Stimulated activated naive B cell treated with anti-CD40 and anti-IgM and Interleukin-4, amounts not matched to agents 10 μg/mL and 1 μg/mL and 100 μg/mL, for 72 hours (primary cell): ENCODE results near the gene DCUN1D2.
"Not testable (repeated sequence)": the region's sequence is repeated elsewhere in the genome, so short reads cannot be mapped to it uniquely, and the experiment has no call there.

Experiments used
- ATAC-seq, 2 donors: fragments of 150-1000 bp; cut with Tn5 transposase; replicated peaks; 2 replicates each; pipeline ENCODE4 v1.10.0; 2021; ENCODE audit warnings: moderate library complexity in 1 of 2
- DNase-seq: peaks from one replicate; pipeline ENCODE4 v3.0.0; 2021
- H3K27ac Mint-ChIP-seq: one replicate; pipeline ENCODE4 v1.8.0; 2022; ENCODE audit warnings: mild to moderate bottlenecking, mixed read lengths
- H3K27me3 Mint-ChIP-seq, 2 donors: one replicate each; pipeline ENCODE4 v1.8.0; 2022; ENCODE audit warnings: mixed read lengths in 2 of 2
- H3K36me3 Mint-ChIP-seq, 2 donors: one replicate each; pipeline ENCODE4 v1.8.0; 2022; ENCODE audit warnings: mixed read lengths in 2 of 2, mild to moderate bottlenecking in 1 of 2
- H3K4me1 Mint-ChIP-seq, 2 donors: one replicate each; pipeline ENCODE4 v1.8.0; 2022; ENCODE audit warnings: mixed read lengths in 2 of 2, mild to moderate bottlenecking in 1 of 2
- H3K4me3 Mint-ChIP-seq, 2 donors: one replicate each; pipeline ENCODE4 v1.8.0; 2022; ENCODE audit warnings: mild to moderate bottlenecking in 2 of 2, mixed read lengths in 2 of 2, moderate library complexity in 1 of 2
- H3K9me3 Mint-ChIP-seq, 2 donors: one replicate each; pipeline ENCODE4 v1.8.0; 2022; ENCODE audit warnings: mixed read lengths in 2 of 2, mild to moderate bottlenecking in 1 of 2

The DCUN1D2 gene

DNA sequence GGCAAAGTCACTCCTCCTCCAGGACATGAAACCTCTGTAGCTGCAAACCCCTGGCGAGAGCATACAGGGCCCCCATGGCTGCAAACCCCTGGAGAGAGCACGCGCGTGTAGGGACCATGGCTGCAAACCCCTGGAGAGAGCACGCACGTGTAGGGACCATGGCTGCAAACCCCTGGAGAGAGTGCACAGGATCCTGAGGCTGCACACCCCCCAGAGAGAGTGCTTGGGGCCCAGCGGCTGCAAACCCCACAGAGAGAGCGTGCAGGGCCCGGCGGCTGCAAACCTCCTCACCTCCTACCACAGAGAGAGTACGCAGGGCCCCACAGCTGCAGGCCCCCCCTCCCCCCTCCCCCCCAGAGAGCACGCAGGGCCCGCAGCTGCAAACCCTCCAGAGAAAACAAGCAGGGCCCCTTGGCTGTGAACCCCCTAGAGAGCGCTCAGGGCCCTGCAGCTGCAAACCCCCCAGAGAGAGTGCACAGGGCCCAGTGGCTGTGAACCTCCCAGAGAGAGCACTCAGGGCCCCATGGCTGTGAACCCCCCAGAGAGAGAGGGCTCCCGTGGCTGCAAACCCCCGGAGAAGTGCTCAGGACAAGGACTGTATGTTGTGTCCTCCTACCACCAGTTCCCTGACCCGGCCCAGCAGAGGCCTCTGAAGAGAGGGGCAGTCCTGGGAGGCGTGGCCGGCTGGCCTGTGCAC, 44.6 kb downstream of the DCUN1D2 start:
- Mint-ChIP-seq H3K27ac (no peak overlapping the region), H3K36me3 (peaks cover 17 to 23% of the 10 kb centered on the region in 2 donors), H3K4me1 (peaks cover 7 to 13% of the 10 kb centered on the region in 2 donors), H3K4me3 (no peak overlapping the region), H3K27me3 (no peaks in the 10 kb centered on the region), H3K9me3 (peaks cover 0 to 6% of the 10 kb centered on the region in 2 donors)
- ATAC-seq (peak; percentile 75 to 89), DNase-seq (peak; percentile 23)

DNA sequence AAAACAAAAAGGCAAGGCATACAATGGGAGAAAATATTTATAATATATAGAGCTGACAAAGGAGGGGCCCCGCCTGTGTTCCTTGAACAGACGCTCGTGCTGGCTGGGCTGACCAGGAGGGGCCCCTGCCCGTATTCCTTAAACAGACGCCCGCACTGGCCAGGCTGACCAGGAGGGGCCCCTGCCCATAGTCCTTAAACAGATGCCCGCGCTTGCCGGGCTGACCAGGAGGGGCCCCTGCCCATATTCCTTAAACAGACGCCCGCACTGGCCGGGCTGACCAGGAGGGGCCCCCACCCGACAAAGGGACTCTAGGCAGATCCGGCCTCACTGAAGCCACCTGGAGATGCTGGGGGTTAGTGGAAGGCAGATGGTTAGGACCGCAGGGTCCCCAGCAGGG, 46.5 kb downstream of the DCUN1D2 start:
- Mint-ChIP-seq H3K27ac (no peak overlapping the region), H3K27me3 (no peaks in the 10 kb centered on the region), H3K36me3 (peaks cover 14 to 16% of the 10 kb centered on the region in 2 donors), H3K9me3 (peaks cover 0 to 6% of the 10 kb centered on the region in 2 donors), H3K4me3 (no peak overlapping the region), H3K4me1 (peaks cover 7 to 13% of the 10 kb centered on the region in 2 donors)
- DNase-seq: no peak
- no peak for ATAC-seq

DNA sequence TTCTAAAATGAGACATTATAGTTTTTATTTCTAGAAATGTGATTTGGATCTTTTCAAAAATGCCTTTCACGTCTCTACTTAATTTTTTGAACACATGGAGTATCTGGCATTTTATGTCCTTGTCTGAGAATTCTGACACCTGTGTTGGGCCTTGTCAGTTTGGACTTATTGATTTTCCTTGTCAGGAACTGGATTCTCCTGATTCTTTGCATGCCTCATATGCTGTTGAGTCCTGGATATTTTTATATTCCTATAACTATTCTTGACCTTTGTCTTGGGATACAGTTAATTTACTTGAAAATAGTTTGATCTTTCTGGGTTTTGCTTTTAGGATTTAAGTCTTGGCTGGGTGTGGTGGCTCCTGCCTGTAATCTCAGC, 47.5 kb downstream of the DCUN1D2 start:
- Mint-ChIP-seq H3K4me1 (peaks cover 7 to 13% of the 10 kb centered on the region in 2 donors), H3K4me3 (no peak overlapping the region), H3K27me3 (no peaks in the 10 kb centered on the region), H3K36me3 (peaks cover 14 to 16% of the 10 kb centered on the region in 2 donors), H3K27ac (no peak overlapping the region), H3K9me3 (peaks cover 0 to 6% of the 10 kb centered on the region in 2 donors)
- ATAC-seq (no peak), DNase-seq (no peak)

DNA sequence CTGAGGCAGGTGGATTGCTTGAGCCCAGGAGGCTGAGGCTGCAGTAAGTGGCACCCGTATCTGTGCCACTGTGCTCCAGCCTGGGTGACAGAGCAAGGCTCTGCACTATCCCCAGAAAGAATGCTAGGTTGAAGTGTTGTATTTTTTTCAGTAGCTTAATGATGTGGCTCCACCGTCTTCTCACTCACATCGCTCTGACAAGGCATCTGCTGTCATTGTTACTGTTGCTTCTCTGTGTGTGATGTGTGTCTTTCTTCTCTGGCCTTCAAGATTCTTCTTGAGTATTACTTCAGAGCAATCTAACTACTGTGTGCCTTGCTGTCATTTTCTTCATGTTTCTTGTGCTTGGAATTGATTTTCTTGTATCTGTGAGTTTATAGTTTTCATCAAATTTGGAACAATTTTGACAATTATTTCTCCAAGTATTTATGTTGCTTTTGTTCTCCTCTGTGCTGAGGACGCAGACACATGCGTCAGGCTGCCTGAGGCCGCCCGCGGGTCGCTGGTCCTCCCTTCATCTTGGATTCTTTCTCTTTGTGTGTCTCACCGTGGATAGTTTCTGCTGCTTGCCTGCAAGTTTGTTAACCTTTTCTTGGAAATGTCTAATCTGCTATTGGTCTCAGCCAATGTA, 48.0 kb downstream of the DCUN1D2 start:
- H3K36me3 Mint-ChIP-seq: peaks cover 14 to 16% of the 10 kb centered on the region in 2 donors
- DNase-seq (no peak), ATAC-seq (no peak)
- no peak overlapping the region for H3K4me3 Mint-ChIP-seq
- no peak overlapping the region for H3K27ac Mint-ChIP-seq
- peaks cover 0 to 6% of the 10 kb centered on the region in 2 donors for H3K9me3 Mint-ChIP-seq
- peaks cover 7 to 13% of the 10 kb centered on the region in 2 donors for H3K4me1 Mint-ChIP-seq
- H3K27me3 Mint-ChIP-seq: no peaks in the 10 kb centered on the region

DNA sequence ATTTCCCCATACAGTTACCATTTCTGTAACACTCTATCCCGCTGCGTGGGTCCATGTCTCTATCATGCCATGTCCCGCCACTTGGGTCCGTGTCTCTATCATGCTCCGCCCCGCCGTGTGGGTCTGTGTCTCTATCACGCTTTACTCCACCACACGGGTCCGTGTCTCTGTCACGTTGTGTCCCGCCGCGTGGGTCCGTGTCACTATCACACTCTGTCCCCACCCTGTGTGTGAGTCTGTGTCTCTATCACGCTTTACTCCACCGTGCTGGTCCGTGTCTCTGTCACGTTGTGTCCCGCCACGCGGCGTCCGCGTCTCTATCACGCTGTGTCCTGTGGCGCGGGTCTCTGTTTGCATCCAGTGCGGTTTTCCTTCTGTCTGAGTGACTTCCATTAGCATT, 48.9 kb downstream of the DCUN1D2 start:
- peaks cover 15 to 16% of the 10 kb centered on the region in 2 donors for H3K36me3 Mint-ChIP-seq
- H3K27ac Mint-ChIP-seq: no peak overlapping the region
- H3K4me3 Mint-ChIP-seq: no peak overlapping the region
- H3K9me3 Mint-ChIP-seq: peaks cover 0 to 6% of the 10 kb centered on the region in 2 donors
- ATAC-seq (no peak), DNase-seq (no peak)
- no peaks in the 10 kb centered on the region for H3K27me3 Mint-ChIP-seq
- H3K4me1 Mint-ChIP-seq: peaks cover 7 to 13% of the 10 kb centered on the region in 2 donors

DNA sequence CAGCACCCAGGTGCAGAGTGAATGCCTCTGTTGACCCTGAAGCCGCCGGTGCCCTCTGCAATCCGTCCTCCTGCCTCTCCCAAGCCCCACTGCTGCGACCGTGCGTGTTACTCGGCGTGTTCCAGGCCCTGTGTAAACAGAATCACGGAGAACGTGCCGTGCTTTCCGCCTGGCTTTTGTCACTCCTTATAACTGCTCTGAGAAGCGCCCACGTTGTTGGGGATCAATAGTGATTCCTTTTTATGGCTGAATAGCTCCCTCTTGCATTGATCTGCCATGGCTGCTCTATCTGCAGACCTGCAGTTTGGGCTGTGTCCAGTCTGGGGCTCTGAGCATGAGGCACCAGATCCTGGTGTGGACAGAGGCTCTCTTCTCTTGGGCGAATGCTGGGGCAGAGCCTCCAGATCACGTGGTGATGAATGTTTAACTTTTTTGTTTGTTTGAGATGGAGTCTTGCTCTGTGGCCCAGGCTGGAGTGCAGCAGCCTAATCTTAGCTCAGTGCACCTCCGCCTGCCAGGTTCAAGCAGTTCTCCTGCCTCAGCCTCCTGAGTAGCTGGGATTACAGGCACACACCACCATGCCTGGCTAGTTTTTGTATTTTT, 53.0 kb downstream of the DCUN1D2 start:
- no peak for DNase-seq
- H3K27ac Mint-ChIP-seq: no peak overlapping the region
- peaks cover 6 to 8% of the 10 kb centered on the region in 2 donors for H3K36me3 Mint-ChIP-seq
- ATAC-seq: no peak
- H3K4me1 Mint-ChIP-seq: no peaks in the 10 kb centered on the region
- no peaks in the 10 kb centered on the region for H3K27me3 Mint-ChIP-seq
- no peak overlapping the region for H3K4me3 Mint-ChIP-seq
- H3K9me3 Mint-ChIP-seq: peaks cover 0 to 3% of the 10 kb centered on the region in 2 donors

DNA sequence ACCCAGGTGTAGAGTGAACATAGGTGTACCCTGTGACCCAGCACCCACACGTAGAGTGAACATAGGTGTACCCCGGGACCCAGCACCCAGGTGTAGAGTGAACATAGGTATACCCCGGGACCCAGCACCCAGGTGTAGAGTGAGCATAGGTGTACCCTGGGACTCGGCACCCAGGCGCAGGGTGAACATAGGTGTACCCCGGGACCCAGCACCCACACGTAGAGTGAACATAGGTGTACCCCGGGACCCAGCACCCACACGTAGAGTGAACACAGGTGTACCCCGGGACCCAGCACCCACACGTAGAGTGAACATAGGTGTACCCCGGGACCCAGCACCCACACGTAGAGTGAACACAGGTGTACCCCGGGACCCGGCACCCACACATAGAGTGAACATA, 53.6 kb downstream of the DCUN1D2 start:
- not testable (repeated sequence) for H3K4me3 Mint-ChIP-seq, H3K36me3 Mint-ChIP-seq, H3K27ac Mint-ChIP-seq, H3K4me1 Mint-ChIP-seq, H3K9me3 Mint-ChIP-seq, H3K27me3 Mint-ChIP-seq, DNase-seq, ATAC-seq

DNA sequence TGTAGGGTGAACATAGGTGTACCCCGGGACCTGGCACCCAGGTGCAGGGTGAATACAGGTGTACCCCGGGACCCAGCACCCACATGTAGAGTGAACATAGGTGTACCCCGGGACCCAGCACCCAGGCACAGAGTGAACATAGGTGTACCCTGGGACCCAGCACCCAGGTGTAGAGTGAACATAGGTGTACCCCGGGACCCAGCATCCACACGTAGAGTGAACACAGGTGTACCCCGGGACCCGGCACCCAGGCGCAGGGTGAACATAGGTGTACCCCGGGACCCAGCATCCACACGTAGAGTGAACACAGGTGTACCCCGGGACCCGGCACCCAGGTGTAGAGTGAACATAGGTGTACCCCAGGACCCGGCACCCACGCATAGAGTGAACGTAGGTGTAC, 54.6 kb downstream of the DCUN1D2 start:
- H3K36me3 Mint-ChIP-seq, H3K4me3 Mint-ChIP-seq, H3K9me3 Mint-ChIP-seq, DNase-seq, H3K27me3 Mint-ChIP-seq, H3K4me1 Mint-ChIP-seq, ATAC-seq, H3K27ac Mint-ChIP-seq: not testable (repeated sequence)

DNA sequence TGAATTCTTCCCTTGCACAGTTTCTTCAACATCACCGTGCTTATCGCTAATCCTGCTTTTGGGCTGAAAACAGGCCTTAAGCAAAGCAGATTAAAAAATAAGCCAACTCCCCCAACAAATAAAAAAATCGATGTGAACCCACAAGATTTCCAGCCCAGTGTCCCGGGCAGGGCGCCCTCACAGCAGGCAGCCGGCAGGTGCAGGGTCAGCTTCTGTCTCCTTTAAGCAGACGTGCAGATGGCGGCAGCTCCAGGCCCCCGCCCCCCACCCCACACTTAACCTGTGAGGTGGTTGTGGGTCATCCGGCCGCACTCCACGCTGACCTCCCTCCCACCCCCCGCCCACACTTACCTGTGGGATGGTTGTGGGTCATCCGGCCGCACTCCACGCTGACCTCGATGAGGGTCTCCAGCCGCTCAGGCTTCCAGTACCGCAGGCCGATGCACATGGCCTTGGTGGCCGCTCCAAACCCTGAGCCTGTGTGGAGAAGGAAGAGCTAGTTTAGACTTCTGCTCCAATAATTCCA, 57.1 kb downstream of the DCUN1D2 start:
- Mint-ChIP-seq H3K27me3 (no peaks in the 10 kb centered on the region), H3K4me1 (no peaks in the 10 kb centered on the region), H3K4me3 (no peak overlapping the region), H3K9me3 (no peaks in the 10 kb centered on the region), H3K27ac (no peak overlapping the region), H3K36me3 (peaks cover 4 to 5% of the 10 kb centered on the region in 2 donors)
- ATAC-seq (no peak), DNase-seq (no peak)

DNA sequence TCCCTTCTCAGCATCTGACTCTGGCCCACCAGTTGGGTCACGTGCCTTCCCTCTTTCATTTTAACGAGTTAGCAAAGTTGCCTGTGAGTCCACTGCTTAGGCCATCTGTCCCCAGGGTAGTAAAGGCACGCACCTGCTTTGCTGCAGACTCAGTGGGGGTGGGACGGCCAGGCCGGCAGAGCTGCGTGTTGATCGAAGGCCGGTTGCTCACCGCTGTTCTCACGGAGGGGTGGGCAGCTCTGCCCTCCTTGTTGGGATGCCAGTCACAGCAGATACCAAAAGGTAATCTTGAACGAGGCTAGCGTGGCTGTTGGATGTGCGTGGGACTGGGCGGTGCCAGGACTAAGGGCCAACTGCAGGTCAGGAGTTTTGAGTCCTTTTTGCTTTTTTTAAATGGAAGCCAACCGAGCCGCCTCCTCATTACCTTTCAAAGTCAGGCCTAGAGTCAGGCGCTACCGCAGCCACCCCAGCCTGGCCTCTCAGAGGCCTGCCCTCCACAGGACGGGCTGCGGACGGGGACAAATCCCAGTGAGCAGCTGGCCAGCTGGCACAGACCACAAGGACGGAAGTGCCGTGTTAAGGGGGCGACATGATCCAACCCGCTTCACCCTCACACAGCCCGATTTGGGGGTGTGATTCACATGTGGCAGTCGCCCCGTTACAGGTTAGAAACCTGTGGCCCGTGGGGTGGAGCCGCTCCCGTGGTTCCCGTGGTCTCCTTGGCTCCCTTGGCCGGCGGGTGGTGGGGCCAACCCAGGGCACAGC, 57.8 kb downstream of the DCUN1D2 start:
- H3K4me1 Mint-ChIP-seq: no peaks in the 10 kb centered on the region
- H3K36me3 Mint-ChIP-seq: peaks cover 4 to 5% of the 10 kb centered on the region in 2 donors
- no peak overlapping the region for H3K27ac Mint-ChIP-seq
- H3K4me3 Mint-ChIP-seq: no peak overlapping the region
- ATAC-seq: no peak
- DNase-seq: no peak
- H3K27me3 Mint-ChIP-seq: no peaks in the 10 kb centered on the region
- no peaks in the 10 kb centered on the region for H3K9me3 Mint-ChIP-seq

DNA sequence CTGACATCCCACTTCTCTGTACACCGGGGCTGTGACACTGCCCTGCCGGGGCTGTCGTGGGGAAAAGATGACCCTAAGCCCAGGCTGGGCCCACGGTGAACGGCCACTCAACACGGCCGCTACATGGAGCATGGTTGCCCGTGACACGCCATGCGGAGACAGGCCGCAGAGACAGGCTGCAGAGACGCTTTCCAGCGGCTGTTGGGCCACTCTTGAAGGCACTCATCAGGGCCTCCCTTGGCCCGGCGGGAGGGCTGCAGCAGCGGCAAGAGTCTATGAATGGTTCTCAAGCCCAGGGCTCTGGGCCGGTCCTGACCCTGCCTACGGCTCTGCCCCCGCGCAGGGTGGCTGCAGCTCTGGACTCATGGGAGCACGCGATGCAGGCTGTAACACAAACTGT, 59.3 kb downstream of the DCUN1D2 start:
- H3K27me3 Mint-ChIP-seq: no peaks in the 10 kb centered on the region
- H3K9me3 Mint-ChIP-seq: no peaks in the 10 kb centered on the region
- DNase-seq (no peak), ATAC-seq (no peak)
- H3K27ac Mint-ChIP-seq: no peak overlapping the region
- H3K4me1 Mint-ChIP-seq: no peaks in the 10 kb centered on the region
- no peak overlapping the region for H3K4me3 Mint-ChIP-seq
- peaks cover 3 to 5% of the 10 kb centered on the region in 2 donors for H3K36me3 Mint-ChIP-seq

DNA sequence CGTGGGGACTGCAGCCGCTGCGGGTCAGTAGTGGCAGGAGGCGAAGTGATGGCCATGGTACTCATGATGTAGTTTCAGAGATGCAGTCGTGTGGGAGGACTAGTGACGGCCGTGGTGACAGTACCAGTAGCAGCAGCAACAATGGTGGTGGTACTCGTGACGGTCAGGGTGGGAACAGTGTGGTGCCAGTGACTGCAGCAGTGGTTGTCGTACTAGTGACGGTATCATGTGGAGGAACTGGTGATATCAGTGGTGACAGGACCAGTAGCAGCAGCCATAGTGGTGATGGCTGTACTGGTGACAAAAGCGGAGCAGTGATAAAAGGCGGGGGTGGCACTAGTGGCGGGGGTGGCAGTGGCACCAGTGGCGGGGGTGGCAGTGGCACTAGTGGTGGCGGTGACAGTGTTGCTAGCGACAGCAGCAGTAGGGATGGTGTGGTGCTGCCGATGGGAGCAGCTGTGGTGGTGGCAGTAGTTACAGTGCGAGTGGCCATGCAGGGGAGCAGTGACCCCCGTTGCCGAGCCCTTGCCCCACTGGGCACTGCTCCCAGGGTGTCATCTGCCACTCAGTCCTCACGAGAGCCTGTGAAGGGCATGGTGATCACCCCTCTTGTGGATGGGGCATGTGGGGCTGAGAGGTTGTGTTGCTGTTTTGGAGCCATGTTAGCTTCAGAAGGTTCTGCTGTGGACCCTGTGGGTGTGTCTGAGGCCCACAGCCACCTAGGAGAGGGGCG, 60.0 kb downstream of the DCUN1D2 start:
- no peak for ATAC-seq
- DNase-seq: no peak
- Mint-ChIP-seq H3K9me3 (no peaks in the 10 kb centered on the region), H3K27ac (no peak overlapping the region), H3K27me3 (no peaks in the 10 kb centered on the region), H3K36me3 (peaks cover 3 to 5% of the 10 kb centered on the region in 2 donors), H3K4me3 (no peak overlapping the region), H3K4me1 (no peaks in the 10 kb centered on the region)

DNA sequence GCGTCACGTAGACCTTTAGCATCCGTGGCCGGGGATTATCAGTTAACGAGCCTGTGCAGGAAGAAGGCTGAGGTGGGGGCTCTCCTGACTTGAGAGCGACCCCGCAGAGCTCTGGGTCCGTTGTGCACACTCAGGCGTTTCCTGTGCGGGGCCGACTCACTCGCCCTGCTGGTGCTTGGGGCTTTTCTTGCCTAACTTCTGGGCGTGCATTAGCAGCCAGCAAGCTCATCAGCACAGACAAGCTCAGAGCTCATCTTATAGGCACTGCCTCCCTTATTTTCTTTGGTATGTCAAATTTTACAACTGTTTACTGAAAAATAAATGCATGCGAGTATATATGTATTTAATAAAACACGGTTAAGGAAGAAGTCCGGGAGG, 60.9 kb downstream of the DCUN1D2 start:
- ATAC-seq (no peak), DNase-seq (no peak)
- Mint-ChIP-seq H3K27me3 (peaks cover 0 to 4% of the 10 kb centered on the region in 2 donors), H3K36me3 (peaks cover 3 to 5% of the 10 kb centered on the region in 2 donors), H3K4me1 (no peaks in the 10 kb centered on the region), H3K9me3 (peaks cover 0 to 3% of the 10 kb centered on the region in 2 donors), H3K4me3 (no peak overlapping the region), H3K27ac (no peak overlapping the region)
